H1 (cell line): ENCODE results near the gene APP. TPM values are rescaled to one million over a fixed set of nuclear protein-coding genes. Genes with fewer than 3 reads are reported as not detected.

Source experiments
- CTCF ChIA-PET: fragments of 300-600 bp; sonication (Branson Sonifier 250); formaldehyde crosslinking; loops from one replicate; lab custom pipeline; 2021; ENCODE audit not compliant: partially characterized antibody; lab: Charles Lee
- POLR2A ChIA-PET: fragments of 300-600 bp; sonication (Branson Sonifier 250); formaldehyde crosslinking; loops from one replicate; lab custom pipeline; 2021; ENCODE audit warnings: inconsistent platforms; ENCODE audit not compliant: partially characterized antibody; lab: Charles Lee
- DNase-seq, 2 experiments: peaks; one replicate each; pipeline versions ENCODE4 v3.0.0 to v3.0.0-alpha.2; 2010 to 2022; ENCODE audit warnings: low spot score in 2 of 2, low read depth in 1 of 2, mixed read lengths in 1 of 2
- FAIRE-seq: peaks from 2 replicates; lab custom pipeline; 2011; peaks lifted over from hg19 to GRCh38; lab: Jason Lieb, UNC
- H2AFZ ChIP-seq: 2 replicates; pipeline ENCODE4 v1.8.1; 2012; ENCODE audit warnings: low read length, inconsistent platforms
- H2AK5ac ChIP-seq: 2 replicates; pipeline ENCODE4 v1.6.1; 2013; ENCODE audit warnings: low read depth, low read length
- H2BK120ac ChIP-seq: replicated peaks from 2 replicates; pipeline ENCODE3; 2013; ENCODE audit warnings: low read depth, low read length, inconsistent platforms
- H2BK12ac ChIP-seq: 2 replicates; pipeline ENCODE4 v1.6.1; 2013; ENCODE audit warnings: low read depth, low read length
- H2BK15ac ChIP-seq: 2 replicates; pipeline ENCODE4 v1.6.1; 2013; ENCODE audit warnings: low read length
- H2BK20ac ChIP-seq: 2 replicates; pipeline ENCODE4 v1.6.1; 2013; ENCODE audit warnings: low read length
- H2BK5ac ChIP-seq: 2 replicates; pipeline ENCODE4 v1.6.1; 2013; ENCODE audit warnings: low read depth, low read length
- H3K14ac ChIP-seq: 2 replicates; pipeline ENCODE4 v1.6.1; 2013; ENCODE audit warnings: inconsistent platforms; ENCODE audit not compliant: insufficient read length
- H3K18ac ChIP-seq: 2 replicates; pipeline ENCODE4 v1.6.1; 2013; ENCODE audit warnings: low read length; ENCODE audit errors: extremely low read depth
- H3K23ac ChIP-seq: 2 replicates; pipeline ENCODE4 v1.6.1; 2013; ENCODE audit warnings: inconsistent platforms; ENCODE audit not compliant: insufficient read length
- H3K23me2 ChIP-seq: 2 replicates; pipeline ENCODE4 v1.6.1; 2013; ENCODE audit warnings: low read depth, low read length
- H3K27ac ChIP-seq: 2 replicates; pipeline ENCODE4 v1.6.1; 2011; ENCODE audit warnings: low read depth, low read length, inconsistent platforms
- H3K27me3 ChIP-seq, 4 experiments: replicated peaks in 1 of 4; 1 replicate in 1 of 4; 2 replicates in 3 of 4; pipeline versions ENCODE4 v1.6.1 to v1.8.1; 2011 to 2013; ENCODE audit warnings: low read length in 3 of 4, mild to moderate bottlenecking in 3 of 4, inconsistent platforms in 2 of 4, mixed read lengths in 2 of 4, moderate library complexity in 1 of 4; ENCODE audit not compliant: control insufficient read depth in 3 of 4, insufficient read depth in 3 of 4; ENCODE audit errors: extremely low read depth in 1 of 4
- H3K36me3 ChIP-seq, 4 experiments: 2 replicates each; pipeline versions ENCODE4 v1.6.1 to v1.8.1; 2011 to 2013; ENCODE audit warnings: mild to moderate bottlenecking in 4 of 4, low read length in 3 of 4, moderate library complexity in 2 of 4, control low read depth in 1 of 4, inconsistent platforms in 1 of 4; ENCODE audit not compliant: insufficient read depth in 4 of 4, control insufficient read depth in 2 of 4
- H3K4ac ChIP-seq: replicated peaks from 2 replicates; pipeline ENCODE3; 2013; ENCODE audit warnings: low read length, low read depth, mixed read lengths, inconsistent platforms; ENCODE audit not compliant: insufficient read length
- H3K4me1 ChIP-seq, 4 experiments: replicated peaks in 1 of 4; 1 replicate in 1 of 4; 2 replicates in 3 of 4; pipeline versions ENCODE4 v1.6.1 to v1.8.1; 2011 to 2013; ENCODE audit warnings: low read length in 3 of 4, inconsistent platforms in 2 of 4, mixed read lengths in 1 of 4; ENCODE audit not compliant: insufficient read depth in 4 of 4, control insufficient read depth in 3 of 4
- H3K4me2 ChIP-seq, 2 experiments: 2 replicates each; pipeline versions ENCODE4 v1.6.1 to v1.8.1; 2011 to 2013; ENCODE audit warnings: low read depth in 2 of 2, low read length in 2 of 2, control low read depth in 1 of 2, inconsistent platforms in 1 of 2, mild to moderate bottlenecking in 1 of 2; ENCODE audit not compliant: insufficient read depth in 1 of 2
- H3K4me3 ChIP-seq, 4 experiments: fragments of 200-600, 300-600 bp in 1 of 4; sonication (generic), shearing (Covaris generic), sonication (Bioruptor Twin) in 1 of 4; 2 replicates each; pipeline versions ENCODE4 v1.5.1 to v1.8.1; 2011 to 2016; ENCODE audit warnings: low read length in 4 of 4, low read depth in 3 of 4, control low read depth in 2 of 4, inconsistent platforms in 2 of 4, mild to moderate bottlenecking in 2 of 4, mixed read lengths in 1 of 4, moderate library complexity in 1 of 4; ENCODE audit not compliant: insufficient read depth in 2 of 4; ENCODE audit errors: extremely low read depth in 1 of 4
- H3K56ac ChIP-seq: replicated peaks from 2 replicates; pipeline ENCODE3; 2013; ENCODE audit warnings: low read depth, mild to moderate bottlenecking, mixed read lengths, low read length, inconsistent platforms; ENCODE audit not compliant: insufficient read length
- H3K79me1 ChIP-seq: 2 replicates; pipeline ENCODE4 v1.6.1; 2013; ENCODE audit warnings: low read depth, low read length, control low read depth
- H3K79me2 ChIP-seq, 2 experiments: 2 replicates each; pipeline versions ENCODE4 v1.6.1 to v1.8.1; 2012 to 2013; ENCODE audit warnings: low read length in 2 of 2, mild to moderate bottlenecking in 2 of 2, inconsistent platforms in 1 of 2; ENCODE audit not compliant: insufficient read depth in 2 of 2, control insufficient read depth in 1 of 2
- H3K9ac ChIP-seq, 4 experiments: replicated peaks in 1 of 4; 1 replicate in 1 of 4; 2 replicates in 3 of 4; pipeline versions ENCODE4 v1.6.1 to v1.8.1; 2011 to 2013; ENCODE audit warnings: low read depth in 3 of 4, low read length in 3 of 4, control low read depth in 2 of 4, mild to moderate bottlenecking in 2 of 4, moderate library complexity in 2 of 4, inconsistent platforms in 1 of 4; ENCODE audit errors: extremely low read depth in 1 of 4
- H3K9me3 ChIP-seq, 2 experiments: 2 replicates each; pipeline versions ENCODE4 v1.6.1 to v1.8.1; 2012 to 2013; ENCODE audit warnings: mild to moderate bottlenecking in 2 of 2, moderate library complexity in 2 of 2, control low read depth in 1 of 2, inconsistent platforms in 1 of 2, low read depth in 1 of 2, low read length in 1 of 2, mixed read lengths in 1 of 2; ENCODE audit not compliant: insufficient read depth in 2 of 2
- H4K20me1 ChIP-seq, 2 experiments: replicated peaks in 1 of 2; 2 replicates each; pipeline versions ENCODE3 to v1.8.1; 2011 to 2013; ENCODE audit warnings: inconsistent platforms in 2 of 2, low read length in 2 of 2, mild to moderate bottlenecking in 1 of 2; ENCODE audit not compliant: insufficient read depth in 2 of 2, control insufficient read depth in 1 of 2
- H4K5ac ChIP-seq: 2 replicates; pipeline ENCODE4 v1.6.1; 2013; ENCODE audit warnings: low read length, low read depth, mixed read lengths, inconsistent platforms; ENCODE audit not compliant: insufficient read length
- H4K8ac ChIP-seq: 2 replicates; pipeline ENCODE4 v1.8.0; 2013; ENCODE audit warnings: mild to moderate bottlenecking, moderate library complexity, low read length, inconsistent platforms; ENCODE audit not compliant: insufficient read depth; ENCODE audit errors: extremely low read depth
- H4K91ac ChIP-seq: replicated peaks from 2 replicates; pipeline ENCODE3; 2013; ENCODE audit warnings: low read length, mixed read lengths, inconsistent platforms; ENCODE audit not compliant: insufficient read length
- CBX5 ChIP-seq: fragments of 300-800, 300-1000 bp; sonication (generic); IDR thresholded peaks from 2 replicates; pipeline ENCODE4 v1.7.1; 2016; ENCODE audit warnings: antibody characterized with exemption, low read length, low read depth
- CREB1 ChIP-seq: IDR thresholded peaks from 2 replicates; pipeline ENCODE4 v1.6.1; 2012; ENCODE audit warnings: inconsistent platforms
- GABPA ChIP-seq: IDR thresholded peaks from 2 replicates; pipeline ENCODE4 v1.6.1; 2011; ENCODE audit warnings: mild to moderate bottlenecking, low read length, moderate library complexity, borderline replicate concordance; ENCODE audit not compliant: insufficient read depth
- GTF2F1 ChIP-seq: IDR thresholded peaks from 2 replicates; pipeline ENCODE4 v1.6.1; 2012; ENCODE audit warnings: low read depth, low read length, improper control_type of control experiment, borderline replicate concordance
- HDAC6 ChIP-seq: IDR thresholded peaks from one replicate; pipeline ENCODE4 v1.7.1; 2012; ENCODE audit warnings: low read depth, mild to moderate bottlenecking, inconsistent platforms, low read length, moderate library complexity
- JUN ChIP-seq: IDR thresholded peaks from 2 replicates; pipeline ENCODE4 v1.6.1; 2011; ENCODE audit warnings: low read depth, mild to moderate bottlenecking, improper control_type of control experiment, low read length
- KDM4A ChIP-seq: IDR thresholded peaks from one replicate; pipeline ENCODE4 v1.7.1; 2012; ENCODE audit warnings: low read depth, mild to moderate bottlenecking, moderate library complexity, low read length, inconsistent platforms; ENCODE audit not compliant: severe bottlenecking
- KDM5A ChIP-seq: fragments of 200-600 bp; IDR thresholded peaks from 2 replicates; pipeline ENCODE4 v1.7.1; 2012; ENCODE audit warnings: mild to moderate bottlenecking, low read length, inconsistent platforms, mixed read lengths
- POU5F1 ChIP-seq: IDR thresholded peaks from 2 replicates; pipeline ENCODE4 v1.6.1; 2011; ENCODE audit warnings: low read depth, mild to moderate bottlenecking, low read length, moderate library complexity
- RAD21 ChIP-seq, 2 experiments: IDR thresholded peaks in 1 of 2; conservative IDR thresholded peaks in 1 of 2; 2 replicates each; pipeline ENCODE4 v1.6.1; 2011; ENCODE audit warnings: low read depth in 2 of 2, low read length in 2 of 2, improper control_type of control experiment in 1 of 2, inconsistent platforms in 1 of 2, mild to moderate bottlenecking in 1 of 2, moderate library complexity in 1 of 2
- SIN3A ChIP-seq, 2 experiments: IDR thresholded peaks in 1 of 2; conservative IDR thresholded peaks in 1 of 2; 2 replicates each; pipeline ENCODE4 v1.6.1; 2011 to 2012; ENCODE audit warnings: low read length in 2 of 2, improper control_type of control experiment in 1 of 2, low read depth in 1 of 2, mild to moderate bottlenecking in 1 of 2
- SIRT6 ChIP-seq: IDR thresholded peaks from one replicate; pipeline ENCODE4 v1.7.1; 2012; ENCODE audit warnings: low read length, inconsistent platforms
- SRF ChIP-seq: IDR thresholded peaks from 2 replicates; pipeline ENCODE4 v1.6.1; 2011; ENCODE audit warnings: mild to moderate bottlenecking, low read depth, low read length, moderate library complexity
- TAF7 ChIP-seq: optimal IDR thresholded peaks from 2 replicates; pipeline ENCODE3; 2011; ENCODE audit warnings: low read depth, mild to moderate bottlenecking, inconsistent platforms, low read length, moderate library complexity, borderline replicate concordance
- TCF12 ChIP-seq: IDR thresholded peaks from 2 replicates; pipeline ENCODE4 v1.6.1; 2011; ENCODE audit warnings: low read depth, mild to moderate bottlenecking, low read length
- WGBS, 2 experiments: shearing (Covaris generic) in 1 of 2; methylation state at CpG; one replicate each; pipeline versions ENCODE4 v1.1.6 to v1.1.7; 2013 to 2015; ENCODE audit warnings: low lambda C conversion rate in 2 of 2, mixed read lengths in 2 of 2, inconsistent platforms in 1 of 2, low coverage in 1 of 2, missing lambda C conversion rate in 1 of 2; ENCODE audit not compliant: insufficient replicate concordance in 2 of 2, insufficient coverage in 1 of 2, insufficient read length in 1 of 2; ENCODE audit errors: extremely low coverage in 1 of 2, missing lambda C conversion rate in 1 of 2; 5-methylcytosine and 5-hydroxymethylcytosine counted together
- polyA plus RNA-seq, 7 experiments: library from polyadenylated mRNA; depleted of rRNA in 3 of 7; stranded (reverse) in 5 of 7; unstranded in 2 of 7; fragments of >200 nt in 5 of 7; fragments of 200-250 nt in 2 of 7; gene quantifications; 1 replicate in 5 of 7; 2 replicates in 1 of 7; 4 replicates in 1 of 7; pipeline versions ENCODE4 v1.2.1 to v1.2.3, GENCODE V29; 2011 to 2013; ENCODE audit warnings: missing spikeins in 2 of 7, mixed read lengths in 2 of 7
- total RNA-seq: library from RNA; stranded (reverse); fragmentation: NEBNext Ultra II Directional; extraction: Animal tissue kit (Norgen Biotek cat#: 25700); gene quantifications from 2 replicates; pipeline ENCODE4 v1.2.1, GENCODE V29; 2021

Gene APP
- total and polyA plus RNA-seq, 2 of the 8 experiments (the other 6 are each of a cell fraction or from before 2014, with no cell fraction given), result 375 to 551 TPM

DNA sequence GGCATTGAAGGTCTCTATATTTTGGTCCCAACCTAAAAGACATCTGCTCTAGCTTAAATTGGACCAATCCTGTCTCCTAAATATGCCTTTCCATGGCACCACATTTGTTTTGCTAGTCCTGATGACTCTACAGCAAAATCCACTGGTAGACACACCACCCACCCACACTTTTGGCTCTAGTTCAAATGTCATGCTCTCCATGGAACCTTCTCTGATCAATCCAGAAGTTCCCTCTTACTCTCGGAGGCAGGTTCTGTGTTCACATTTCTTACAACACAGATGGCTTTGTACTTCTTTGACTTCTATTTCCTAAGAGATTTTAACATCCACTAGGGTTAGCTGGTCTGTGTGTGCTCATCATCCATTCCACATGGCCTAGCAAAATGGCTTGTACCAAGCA lies 151.3 kb downstream of the APP start:
- Histone ChIP-seq H3K18ac (no peak overlapping the region), H3K9ac (no peak overlapping the region), H3K4ac (no peak overlapping the region), H2BK12ac (no peak overlapping the region), H3K23ac (no peak overlapping the region), H2BK120ac (no peak overlapping the region), H4K8ac (no peak overlapping the region), H2BK15ac (no peak overlapping the region), H3K56ac (no peak overlapping the region), H4K91ac (no peak overlapping the region), H2BK5ac (no peak overlapping the region), H3K4me2 (no peak overlapping the region), H3K4me1 (peaks cover 0 to 8% (median 4%) of the 10 kb centered on the region in 4 experiments; a peak in 2 of 7 replicates), H3K4me3 (no peak overlapping the region), H2AFZ (no peak overlapping the region), H3K14ac (no peak overlapping the region), H2AK5ac (no peak overlapping the region), H3K23me2 (no peaks in the 10 kb centered on the region), H4K20me1 (peaks cover 0 to 1% of the 10 kb centered on the region in 2 experiments), H3K79me2 (peaks cover 0 to 50% of the 10 kb centered on the region in 2 experiments; a peak in 2 of 4 replicates), H3K27ac (no peak overlapping the region), H3K36me3 (peaks cover 0 to 20% (median 9%) of the 10 kb centered on the region in 4 experiments; a peak in 6 of 8 replicates), H3K79me1 (no peaks in the 10 kb centered on the region), H4K5ac (no peak overlapping the region), H3K27me3 (no peaks in the 10 kb centered on the region), H2BK20ac (no peak overlapping the region), H3K9me3 (no peaks in the 10 kb centered on the region)
- DNase-seq (no peak), FAIRE-seq (no peak)
- WGBS, 2 experiments, result 93% methylated on average over 1 of the region's 1 CpG; no CpG with 5 or more reads in 1 of the 2 experiments
- ChIA-PET CTCF (interaction anchor here (2.3 kb wide), 1 partner anchor 151 kb away, joined by 9 read pairs; the partner anchor contains the start of gene APP), POLR2A (no interaction called here)
- no peak for TF ChIP-seq KDM4A
- TF ChIP-seq GABPA, result no peak
- TF ChIP-seq RAD21 (IDR thresholded peaks at IDR 0.05 in 1 of 2, conservative IDR thresholded peaks at IDR 0.05 in 1 of 2; ENCODE audit: low read depth in 2 of 2, low read length in 2 of 2), result no peak
- no peak for TF ChIP-seq CREB1
- TF ChIP-seq CBX5, result no peak
- TF ChIP-seq GTF2F1, result no peak
- TF ChIP-seq TCF12, result no peak
- TF ChIP-seq TAF7, result no peak
- TF ChIP-seq SIRT6, result no peak
- TF ChIP-seq KDM5A, result no peak
- no peak for TF ChIP-seq POU5F1
- no peak for TF ChIP-seq HDAC6
- TF ChIP-seq SIN3A (conservative IDR thresholded peaks at IDR 0.05 in 1 of 2, IDR thresholded peaks at IDR 0.05 in 1 of 2; ENCODE audit: low read depth in 1 of 2, low read length in 2 of 2), result no peak
- no peak for TF ChIP-seq JUN
- no peak for TF ChIP-seq SRF
